NCI-H2227 (cell line): Measurements from ENCODE around the gene L2HGDH.
A peak's percentile ranks its signal among the peaks of the same experiment; 100 is the strongest.

Experiments
- DNase-seq: peaks from one replicate; lab custom pipeline; 2025; ENCODE audit not compliant: unreplicated experiment; lab: John Stamatoyannopoulos, UW

L2HGDH gene

DNA sequence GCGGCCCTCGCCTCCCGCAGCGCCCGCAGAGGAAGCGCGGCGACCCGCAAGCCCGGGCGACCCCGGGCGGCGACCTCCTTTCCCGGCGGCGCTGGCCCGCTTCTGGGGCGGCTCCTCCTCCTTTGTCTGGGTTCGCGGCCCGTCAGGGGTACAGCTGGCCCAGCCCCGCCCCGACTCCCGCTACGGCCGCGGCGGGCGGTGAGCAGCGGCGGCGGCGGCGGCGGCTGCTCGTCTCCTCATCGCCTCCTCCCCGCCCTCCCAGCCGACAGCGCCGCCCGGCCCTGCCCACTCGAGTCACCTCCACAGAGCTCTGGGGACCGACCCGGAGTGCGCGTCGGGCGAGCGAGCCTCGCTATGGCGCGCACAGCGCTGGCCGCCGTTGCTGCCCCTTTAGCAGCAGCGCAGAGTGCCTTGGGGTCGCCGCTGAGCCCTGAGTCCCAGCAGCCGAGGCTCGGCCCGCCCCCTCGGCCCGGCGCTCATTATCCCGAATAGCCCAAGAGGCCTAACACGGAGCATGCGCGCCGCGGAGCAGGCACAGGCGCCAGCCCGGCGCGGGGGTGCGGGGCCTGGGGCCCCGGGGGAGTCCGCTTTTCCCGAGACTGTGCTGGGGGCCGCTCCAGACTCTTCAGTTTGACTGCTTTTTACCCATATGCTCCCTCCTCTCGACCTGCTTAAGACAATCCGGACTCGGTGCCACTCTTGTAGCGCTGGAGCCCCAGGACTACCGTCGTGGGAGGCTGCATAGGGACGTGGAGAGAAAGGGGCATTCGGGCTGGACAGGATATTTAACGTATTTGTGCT, 80.4 kb downstream of the L2HGDH start, which contains the start of gene SOS2:
Gene SOS2 (minus strand): TSS at position 104 of the 801 bp plus-strand sequence. CDS start 295 bp downstream, outside the sequence.
- DNase-seq, result peak; percentile 93

DNA sequence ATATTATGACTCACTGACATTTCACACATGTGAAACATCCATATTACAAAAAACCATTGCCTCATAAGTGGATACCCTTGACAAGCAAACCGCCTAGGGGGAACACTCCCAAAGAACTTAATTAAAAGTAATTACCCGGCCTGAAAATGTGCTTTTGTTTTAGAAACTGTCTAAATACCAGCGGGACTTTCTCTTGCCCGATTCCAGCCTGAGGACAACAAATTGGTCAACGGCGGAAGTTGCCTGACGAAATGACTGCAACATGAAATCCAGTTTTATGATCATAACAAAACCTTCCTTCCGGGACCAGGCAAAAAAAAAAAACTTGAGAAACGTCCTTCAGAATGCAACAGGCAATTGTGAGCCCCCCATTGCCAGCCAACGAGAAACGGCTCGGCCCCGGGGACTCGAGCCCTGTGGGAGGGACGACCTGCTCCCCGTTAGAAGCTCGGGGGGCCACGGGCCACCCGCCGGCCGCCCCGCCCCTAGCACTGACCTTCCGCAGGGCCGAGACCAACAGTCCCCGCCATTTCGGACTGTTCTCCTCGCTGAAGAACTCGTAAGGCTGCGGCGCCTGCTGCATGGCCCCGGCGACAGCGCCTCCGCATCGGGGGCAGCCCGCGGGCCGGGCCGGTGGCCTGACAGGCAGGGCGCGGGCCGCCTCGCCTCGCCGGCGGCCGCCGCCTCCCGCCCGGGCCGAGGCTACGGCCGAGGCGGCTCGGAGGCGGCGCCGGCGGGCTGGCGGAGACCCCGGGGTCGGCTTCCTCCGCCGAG, 81.1 kb downstream of the L2HGDH start:
- peak; percentile 68 for DNase-seq

DNA sequence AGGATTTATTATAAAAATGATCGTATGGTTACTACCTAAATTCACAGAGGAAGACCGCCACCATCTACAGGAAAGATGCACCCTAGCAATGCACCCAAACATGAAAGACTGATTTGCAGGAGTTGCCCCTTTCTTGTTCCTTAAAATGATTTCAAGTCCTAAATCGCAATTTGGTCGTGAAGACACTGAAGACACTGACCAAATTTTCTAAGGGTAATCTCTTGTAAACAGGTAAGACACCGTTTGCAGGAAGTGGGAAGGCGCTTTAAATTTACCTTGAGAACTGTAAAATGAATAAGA, 81.7 kb downstream of the L2HGDH start:
- DNase-seq, result no peak

DNA sequence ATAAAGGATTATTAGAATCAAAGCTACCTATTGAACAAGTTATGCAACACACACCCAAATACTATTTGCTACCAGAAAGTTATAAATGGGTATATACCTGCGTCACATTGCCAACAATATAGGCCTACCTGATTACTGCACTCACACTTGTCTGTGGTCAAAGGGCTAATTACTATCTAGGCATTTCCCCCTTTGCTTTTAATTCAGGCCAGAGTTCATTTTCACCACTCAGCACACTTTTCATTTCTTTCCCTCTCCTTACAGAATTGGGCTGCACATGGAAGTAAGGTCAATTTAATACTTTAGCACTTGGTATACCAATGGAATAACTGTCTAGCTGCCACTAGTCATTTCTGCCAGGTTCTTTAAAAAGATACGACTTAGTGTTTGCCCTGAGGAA, 82.3 kb downstream of the L2HGDH start:
- no peak for DNase-seq

DNA sequence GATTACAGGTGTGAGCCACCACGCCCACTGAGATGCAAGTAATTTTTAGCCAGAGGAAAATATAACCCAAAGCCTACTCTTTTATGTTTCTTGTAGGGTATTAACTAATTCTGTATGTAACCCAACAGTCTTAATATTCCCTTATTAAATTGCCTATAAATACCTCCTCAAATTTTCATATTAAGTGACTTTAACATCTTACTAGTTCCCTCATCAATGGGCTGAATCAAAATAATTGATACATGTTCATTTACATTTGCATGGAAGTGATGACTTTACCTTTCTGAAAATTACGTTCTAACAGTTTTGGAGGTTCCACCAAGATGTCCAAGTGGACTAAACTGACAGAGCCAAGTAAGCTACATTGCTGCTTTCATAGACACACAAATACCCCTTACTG, 83.7 kb downstream of the L2HGDH start:
- no peak for DNase-seq

DNA sequence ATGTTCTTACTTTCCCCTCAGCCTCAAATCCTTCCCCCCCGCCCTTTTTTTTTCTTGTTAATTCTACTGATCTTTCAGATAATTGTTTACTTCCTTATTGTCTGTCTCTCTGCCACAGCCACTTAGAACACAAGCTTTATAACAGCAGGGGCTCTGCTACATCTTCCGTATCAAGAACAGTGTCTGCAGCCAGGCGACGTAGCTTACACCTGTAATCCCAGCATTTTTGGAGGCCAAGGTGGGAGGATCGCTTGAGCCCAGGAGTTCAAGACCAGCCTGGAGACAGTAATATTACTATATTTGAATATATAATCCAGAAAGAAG, 86.1 kb downstream of the L2HGDH start:
- DNase-seq, result peak; percentile 3

DNA sequence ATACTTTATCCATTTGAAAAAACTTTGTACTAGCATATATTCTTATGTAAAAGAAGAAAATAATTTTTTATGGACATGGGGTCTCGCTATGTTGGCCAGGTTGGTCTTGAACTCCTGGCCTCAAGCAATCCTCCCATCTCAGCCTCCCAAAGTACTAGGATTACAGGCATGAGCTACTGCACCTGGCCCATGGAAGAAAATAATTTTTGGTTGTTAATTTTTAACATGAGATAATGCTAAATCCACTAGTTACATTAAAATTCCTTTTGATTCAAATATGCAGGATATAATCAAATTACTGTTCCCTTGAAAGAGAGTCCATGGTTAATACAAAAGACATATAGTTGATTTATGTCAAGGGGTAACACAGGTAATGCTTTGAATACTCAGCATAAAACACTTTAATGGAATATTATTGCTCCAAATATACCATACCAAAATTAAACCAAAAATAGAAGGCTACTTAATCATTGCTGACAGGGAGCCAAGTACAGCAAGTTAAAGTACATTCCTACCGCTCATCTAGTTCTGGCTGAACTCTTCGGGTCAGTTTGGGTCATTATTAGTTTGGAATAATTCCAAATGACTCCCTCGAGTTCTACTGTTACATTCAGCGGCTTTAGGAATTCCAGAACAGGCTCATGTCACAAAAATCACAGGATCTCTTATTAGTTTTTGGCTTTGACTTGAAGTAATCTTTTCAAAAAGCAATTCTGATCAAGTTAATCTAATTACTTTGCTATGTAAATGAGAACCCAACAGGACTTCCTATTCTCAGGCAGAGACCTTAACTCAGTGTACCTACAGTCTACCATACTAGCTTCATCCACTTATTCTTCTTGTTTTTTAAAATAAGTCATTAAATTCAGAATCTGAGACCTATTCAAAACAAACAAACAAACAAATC, 86.7 kb downstream of the L2HGDH start:
- DNase-seq, result no peak

DNA sequence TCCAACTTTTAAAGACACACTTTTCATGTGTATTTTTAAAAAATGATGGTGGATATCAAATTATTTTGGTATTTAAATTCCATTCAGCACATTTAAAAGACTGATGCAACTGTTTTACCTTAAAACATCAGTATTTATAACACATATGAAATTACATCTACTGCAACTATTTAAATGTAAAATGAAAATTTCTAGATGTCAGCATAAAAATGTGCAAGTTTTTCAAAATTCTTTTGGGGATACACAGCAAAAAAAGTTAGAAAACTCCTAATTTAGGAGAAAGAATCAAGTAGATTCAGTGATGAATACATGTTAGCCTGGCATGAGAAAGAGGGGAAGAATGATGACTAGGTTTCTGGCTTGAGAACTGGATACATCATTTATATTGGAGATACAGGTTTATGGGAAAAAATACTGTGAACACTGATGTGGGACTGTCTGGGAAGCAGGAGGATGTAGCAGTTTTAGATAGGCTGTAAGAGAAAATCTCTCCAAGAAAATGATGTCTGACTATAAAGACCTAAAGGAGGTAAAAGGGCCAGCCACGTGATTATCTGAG, 89.9 kb downstream of the L2HGDH start:
- no peak for DNase-seq

DNA sequence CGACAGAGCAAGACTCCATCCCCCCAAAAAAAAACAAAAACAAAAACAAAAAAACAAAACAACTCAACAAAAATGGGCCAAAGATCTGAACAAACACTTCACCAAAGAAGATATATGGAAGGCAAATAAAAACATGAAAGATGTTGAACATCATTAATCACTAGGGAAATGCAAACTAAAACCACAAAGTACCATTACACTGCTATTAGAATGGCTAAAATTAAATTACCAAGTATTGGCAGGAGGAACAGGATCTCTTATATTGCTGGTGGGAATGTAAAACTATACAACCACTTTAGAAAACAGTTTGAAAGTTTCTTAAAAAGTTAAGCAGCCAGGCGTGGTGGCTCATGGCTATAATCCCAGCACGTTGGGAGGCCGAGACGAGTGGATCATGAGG, 93.5 kb downstream of the L2HGDH start:
- DNase-seq, result no peak

DNA sequence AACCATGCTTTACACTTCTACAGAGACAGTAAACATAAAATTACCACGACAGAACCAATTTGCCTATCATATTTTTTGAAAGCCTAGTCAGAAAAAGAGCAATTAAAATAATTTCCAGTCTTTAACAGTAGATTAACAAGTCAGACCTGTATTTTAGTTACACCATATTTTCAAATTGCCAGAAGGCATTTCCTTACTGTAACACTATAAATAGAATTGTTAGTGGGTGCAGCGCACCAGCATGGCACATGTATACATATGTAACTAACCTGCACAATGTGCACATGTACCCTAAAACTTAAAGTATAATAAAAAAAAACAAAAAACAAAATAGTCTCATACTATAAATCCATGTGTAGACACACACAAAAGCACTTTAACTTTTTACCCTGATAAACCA, 96.6 kb downstream of the L2HGDH start:
- no peak for DNase-seq

DNA sequence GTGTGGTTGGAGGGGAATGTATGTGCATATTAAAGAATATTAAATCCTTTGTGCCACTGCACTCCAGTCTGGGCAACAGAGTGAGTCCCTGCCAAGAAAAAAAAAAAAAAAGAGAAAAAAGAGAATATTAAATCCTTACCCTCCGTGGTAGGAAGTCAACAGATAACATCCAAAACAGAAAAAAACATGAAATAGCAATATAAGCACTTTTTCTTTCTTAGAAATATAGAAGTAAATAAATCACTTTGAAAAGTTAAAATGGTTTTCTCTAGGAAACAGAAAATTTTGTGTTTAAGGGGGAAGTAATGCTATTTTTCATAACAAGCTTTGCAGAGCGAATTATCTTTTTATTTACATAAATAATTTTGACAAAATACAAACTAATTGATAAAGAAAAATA, 98.2 kb downstream of the L2HGDH start:
- no peak for DNase-seq

DNA sequence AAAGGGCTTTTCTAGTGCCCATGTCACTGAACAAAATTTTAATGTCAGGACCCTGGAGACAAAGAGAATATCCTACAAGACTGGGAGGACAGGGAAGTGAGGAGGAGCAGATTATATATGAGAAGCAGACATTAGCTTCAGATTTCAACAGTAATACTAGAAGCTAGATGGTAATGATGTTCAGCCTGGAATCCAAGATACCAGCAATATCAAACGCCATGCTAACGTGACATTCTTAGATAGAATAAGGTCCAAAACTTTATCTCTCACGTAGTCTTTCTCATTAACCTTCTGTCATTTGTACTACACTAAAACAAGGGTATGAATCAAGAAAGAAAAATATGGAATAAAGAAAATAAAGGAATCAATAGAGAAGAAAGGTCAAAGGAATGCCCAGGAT, 99.3 kb downstream of the L2HGDH start:
- no peak for DNase-seq

DNA sequence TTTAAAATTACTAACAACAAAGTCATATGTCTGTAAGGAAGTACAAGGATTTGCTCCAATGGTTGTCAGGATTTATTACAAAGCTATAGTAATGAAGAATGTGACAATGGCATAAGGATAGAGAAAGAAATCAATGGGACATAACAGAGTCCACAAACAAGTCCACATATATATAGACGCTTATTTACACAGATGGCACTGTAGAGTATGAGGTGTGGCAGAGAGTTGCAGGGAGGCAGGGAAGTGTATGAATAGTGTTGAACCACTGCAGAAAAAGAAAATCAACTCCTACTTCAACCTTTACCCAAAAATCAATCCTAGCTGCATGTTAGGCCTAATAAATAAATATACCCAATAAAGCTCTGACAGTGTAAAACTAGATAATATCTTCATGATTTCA, 102.0 kb downstream of the L2HGDH start:
- DNase-seq, result no peak

DNA sequence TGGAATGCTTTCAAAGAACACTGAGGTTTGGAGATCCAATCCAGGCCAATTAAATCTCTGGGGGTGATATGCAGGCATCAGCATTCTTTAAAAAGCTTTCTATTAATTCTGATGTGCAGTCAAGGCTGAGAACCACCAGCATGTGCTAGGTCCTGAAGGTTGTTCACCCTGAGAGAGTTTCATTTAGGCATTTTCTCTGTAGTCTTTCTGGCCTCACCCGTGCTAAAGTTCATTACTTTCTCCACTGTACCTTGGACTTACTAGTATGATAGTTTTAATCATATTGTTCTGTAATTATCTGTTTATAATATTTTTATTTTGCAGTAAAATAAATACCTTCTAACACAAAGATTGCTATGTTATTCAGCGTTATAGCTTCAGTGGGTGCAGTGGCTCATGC, 113.5 kb downstream of the L2HGDH start:
- DNase-seq, result no peak

DNA sequence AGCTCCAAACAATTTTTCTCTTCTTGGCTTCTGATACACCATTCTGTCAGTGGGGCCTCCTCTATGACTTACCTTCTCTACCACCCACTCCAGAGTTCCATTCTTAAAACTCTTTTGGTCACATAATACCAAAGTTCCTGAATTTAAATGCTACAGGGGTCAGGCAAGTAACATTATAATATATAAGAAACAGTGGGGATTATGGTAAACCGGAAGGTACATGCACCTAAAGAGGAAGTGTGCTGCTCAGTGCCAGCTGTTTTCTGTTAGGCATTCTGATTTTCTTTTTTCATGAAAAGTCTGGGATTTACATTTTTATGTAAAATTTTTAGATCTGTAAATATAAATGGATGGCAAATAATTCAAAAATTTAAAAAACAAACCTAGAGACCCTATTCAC, 120.5 kb downstream of the L2HGDH start:
- no peak for DNase-seq
